OCI-LY3 (cell line): ENCODE data around the gene FNBP1.

ENCODE experiments used
- H2AFZ ChIP-seq: fragments of 200-600, 300-600 bp; shearing (Covaris generic); 2 replicates; pipeline ENCODE4 v1.6.0; 2014; ENCODE audit warnings: antibody characterized with exemption, low read depth, low read length
- H3K27ac ChIP-seq: fragments of 200-600, 300-600 bp; sonication (generic); 2 replicates; pipeline ENCODE4 v1.5.1; 2014; ENCODE audit warnings: mild to moderate bottlenecking, low read length, moderate library complexity, mixed read lengths
- H3K27me3 ChIP-seq: fragments of 200-600, 300-600 bp; sonication (generic); 2 replicates; pipeline ENCODE4 v1.6.1; 2014; ENCODE audit warnings: low read depth, low read length, mixed read lengths
- H3K36me3 ChIP-seq: fragments of 200-600, 300-600 bp; sonication (generic); replicated peaks from 2 replicates; pipeline ENCODE3; 2014; ENCODE audit warnings: low read depth, low read length, mixed read lengths
- H3K4me1 ChIP-seq: fragments of 300-600, 200-600 bp; sonication (generic); 2 replicates; pipeline ENCODE4 v1.6.1; 2014; ENCODE audit warnings: low read length, mixed read lengths
- H3K4me2 ChIP-seq: fragments of 200-600, 300-600 bp; sonication (generic); 2 replicates; pipeline ENCODE4 v1.6.1; 2014; ENCODE audit warnings: low read length, mixed read lengths
- H3K4me3 ChIP-seq: fragments of 300-600, 200-600 bp; sonication (generic); 2 replicates; pipeline ENCODE4 v1.5.1; 2014; ENCODE audit warnings: antibody characterized with exemption, mild to moderate bottlenecking, low read length, moderate library complexity
- H3K79me2 ChIP-seq: fragments of 300-600, 200-600 bp; shearing (Covaris generic); 2 replicates; pipeline ENCODE4 v1.6.1; 2014; ENCODE audit warnings: mild to moderate bottlenecking, low read length, mixed read lengths
- H3K9ac ChIP-seq: fragments of 300-600, 200-600 bp; shearing (Covaris generic); 2 replicates; pipeline ENCODE4 v1.6.0; 2014; ENCODE audit warnings: mild to moderate bottlenecking, low read length, moderate library complexity
- H3K9me3 ChIP-seq: fragments of 200-600, 300-600 bp; shearing (Covaris generic); 2 replicates; pipeline ENCODE4 v1.6.1; 2014; ENCODE audit warnings: low read length, mixed read lengths; ENCODE audit not compliant: insufficient read depth
- H4K20me1 ChIP-seq: fragments of 200-600, 300-600 bp; sonication (generic); 2 replicates; pipeline ENCODE4 v1.6.1; 2016; ENCODE audit warnings: low read length, mixed read lengths; ENCODE audit not compliant: insufficient read depth
- EZH2phosphoT487 ChIP-seq: fragments of 200-600 bp; shearing (Covaris generic); IDR thresholded peaks from 2 replicates; pipeline ENCODE4 v1.6.1; 2018; ENCODE audit warnings: antibody characterized with exemption, mixed run types, low read depth
- TF ChIP-seq, protein P1 (sequence below): fragments of 200-600, 300-600 bp; sonication (generic); IDR thresholded peaks from 2 replicates; pipeline ENCODE4 v1.5.1; 2014; ENCODE audit warnings: antibody characterized with exemption, low read length, low read depth

FNBP1 gene

DNA sequence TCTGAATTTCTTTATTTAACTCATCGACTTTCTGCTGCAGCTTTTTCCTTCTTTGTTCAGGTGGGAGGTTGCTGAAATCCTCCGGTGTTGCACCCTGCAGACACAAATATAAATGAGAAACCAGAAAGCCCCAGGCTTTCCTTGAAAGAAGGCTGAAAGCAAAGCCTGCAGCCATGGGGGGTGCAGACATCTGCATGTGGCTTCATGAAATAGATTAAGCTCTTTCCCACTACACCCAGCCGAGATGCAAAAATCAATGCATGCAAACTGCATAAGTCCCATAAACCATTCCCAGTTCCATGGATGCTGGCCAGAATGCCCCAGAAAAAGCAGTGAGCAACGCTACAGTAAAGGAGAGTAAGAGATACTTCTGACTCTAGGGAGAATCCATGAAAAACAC, 134.1 kb downstream of the FNBP1 start:
- no peak overlapping the region for H3K27ac ChIP-seq
- no peak overlapping the region for H3K4me2 ChIP-seq
- H2AFZ ChIP-seq, result no peak overlapping the region
- peaks cover 46% of the 10 kb centered on the region for H4K20me1 ChIP-seq
- no peak overlapping the region for H3K4me3 ChIP-seq
- H3K79me2 ChIP-seq, result peaks cover 32% of the 10 kb centered on the region
- H3K36me3 ChIP-seq, result peaks cover 61% of the 10 kb centered on the region
- no peaks in the 10 kb centered on the region for H3K9me3 ChIP-seq
- no peaks in the 10 kb centered on the region for H3K27me3 ChIP-seq
- H3K9ac ChIP-seq, result no peak overlapping the region
- no peaks in the 10 kb centered on the region for H3K4me1 ChIP-seq
- TF ChIP-seq, protein P1, sequence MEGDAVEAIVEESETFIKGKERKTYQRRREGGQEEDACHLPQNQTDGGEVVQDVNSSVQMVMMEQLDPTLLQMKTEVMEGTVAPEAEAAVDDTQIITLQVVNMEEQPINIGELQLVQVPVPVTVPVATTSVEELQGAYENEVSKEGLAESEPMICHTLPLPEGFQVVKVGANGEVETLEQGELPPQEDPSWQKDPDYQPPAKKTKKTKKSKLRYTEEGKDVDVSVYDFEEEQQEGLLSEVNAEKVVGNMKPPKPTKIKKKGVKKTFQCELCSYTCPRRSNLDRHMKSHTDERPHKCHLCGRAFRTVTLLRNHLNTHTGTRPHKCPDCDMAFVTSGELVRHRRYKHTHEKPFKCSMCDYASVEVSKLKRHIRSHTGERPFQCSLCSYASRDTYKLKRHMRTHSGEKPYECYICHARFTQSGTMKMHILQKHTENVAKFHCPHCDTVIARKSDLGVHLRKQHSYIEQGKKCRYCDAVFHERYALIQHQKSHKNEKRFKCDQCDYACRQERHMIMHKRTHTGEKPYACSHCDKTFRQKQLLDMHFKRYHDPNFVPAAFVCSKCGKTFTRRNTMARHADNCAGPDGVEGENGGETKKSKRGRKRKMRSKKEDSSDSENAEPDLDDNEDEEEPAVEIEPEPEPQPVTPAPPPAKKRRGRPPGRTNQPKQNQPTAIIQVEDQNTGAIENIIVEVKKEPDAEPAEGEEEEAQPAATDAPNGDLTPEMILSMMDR, result no peak
- TF ChIP-seq EZH2phosphoT487, result no peak

DNA sequence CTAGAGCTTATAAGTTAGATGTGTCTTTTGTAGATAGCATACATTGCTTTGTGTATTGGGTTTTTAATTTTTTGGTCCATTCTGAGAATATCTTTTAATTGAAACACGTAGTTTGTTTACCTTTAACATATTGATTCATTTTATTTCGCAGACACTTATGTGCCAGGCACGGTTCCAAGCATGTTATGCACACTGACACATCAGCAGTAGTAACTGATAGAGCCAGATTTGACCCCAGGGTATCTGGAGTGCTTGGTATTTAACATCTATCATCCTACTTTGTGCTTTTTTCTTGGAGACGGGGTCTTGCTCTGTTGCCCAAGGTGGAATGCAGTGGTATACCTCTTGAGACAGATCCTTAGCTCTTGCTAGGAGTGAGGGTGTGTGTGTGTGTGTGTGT, 135.8 kb downstream of the FNBP1 start:
- Histone ChIP-seq H3K27me3 (no peaks in the 10 kb centered on the region), H3K9me3 (no peaks in the 10 kb centered on the region), H3K79me2 (peaks cover 21% of the 10 kb centered on the region), H4K20me1 (peaks cover 41% of the 10 kb centered on the region), H3K4me2 (no peak overlapping the region), H3K4me3 (no peak overlapping the region), H2AFZ (no peak overlapping the region), H3K4me1 (peaks cover 6% of the 10 kb centered on the region), H3K9ac (no peak overlapping the region), H3K27ac (no peak overlapping the region), H3K36me3 (peaks cover 68% of the 10 kb centered on the region)
- TF ChIP-seq EZH2phosphoT487, result no peak
- TF ChIP-seq, protein P1, result no peak

DNA sequence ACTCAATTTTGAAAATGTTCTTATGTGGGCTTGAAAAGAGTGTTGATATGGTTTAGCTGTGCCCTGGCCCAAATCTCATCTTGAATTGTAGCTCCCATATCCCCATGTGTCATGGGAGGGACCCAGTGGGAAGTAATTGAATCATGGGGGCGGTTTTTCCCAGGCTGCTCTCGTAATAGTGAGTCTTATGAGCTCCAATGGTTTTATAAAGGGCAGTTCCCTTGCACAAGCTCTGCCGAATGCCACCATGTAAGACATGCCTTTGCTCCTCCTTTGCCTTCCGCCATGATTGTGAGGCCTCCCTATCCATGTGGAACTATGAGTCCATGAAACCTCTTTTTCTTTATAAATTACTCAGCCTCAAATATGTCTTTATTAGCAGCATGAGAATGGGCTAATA, 136.7 kb downstream of the FNBP1 start:
- Histone ChIP-seq H3K4me1 (peaks cover 15% of the 10 kb centered on the region), H3K9me3 (no peaks in the 10 kb centered on the region), H3K27me3 (no peaks in the 10 kb centered on the region), H3K79me2 (peaks cover 14% of the 10 kb centered on the region), H3K9ac (no peak overlapping the region), H3K4me3 (no peak overlapping the region), H3K27ac (no peak overlapping the region), H3K36me3 (peaks cover 68% of the 10 kb centered on the region), H4K20me1 (peaks cover 34% of the 10 kb centered on the region), H2AFZ (no peak overlapping the region), H3K4me2 (no peak overlapping the region)
- TF ChIP-seq, protein P1, result no peak
- TF ChIP-seq EZH2phosphoT487, result no peak

DNA sequence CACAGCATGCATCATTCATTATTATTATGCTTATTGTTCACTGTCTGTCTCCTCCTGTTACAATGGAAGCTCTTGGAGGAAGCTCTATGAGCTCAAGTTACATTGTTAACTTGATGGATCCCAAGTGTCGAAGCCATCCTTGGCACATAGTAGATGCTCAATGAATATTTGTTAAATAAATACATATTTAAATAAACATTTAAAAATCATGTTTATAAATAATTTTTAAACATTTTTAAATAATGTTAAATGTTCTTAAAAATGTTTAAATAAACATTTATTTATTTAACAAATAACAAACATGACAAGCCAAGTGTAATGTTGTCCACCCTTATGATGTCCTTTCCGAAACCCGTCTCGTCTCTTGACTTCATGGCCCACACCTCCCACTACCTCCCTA, 138.3 kb downstream of the FNBP1 start:
- Histone ChIP-seq H4K20me1 (peaks cover 28% of the 10 kb centered on the region; the same call in 1 of the 2 replicates), H2AFZ (no peak overlapping the region), H3K27ac (no peak overlapping the region), H3K79me2 (peaks cover 16% of the 10 kb centered on the region), H3K36me3 (peaks cover 64% of the 10 kb centered on the region), H3K4me3 (no peak overlapping the region), H3K9ac (no peak overlapping the region), H3K9me3 (no peaks in the 10 kb centered on the region), H3K4me1 (peaks cover 31% of the 10 kb centered on the region), H3K27me3 (no peaks in the 10 kb centered on the region), H3K4me2 (no peak overlapping the region)
- no peak for TF ChIP-seq EZH2phosphoT487
- TF ChIP-seq, protein P1, result no peak
